ENCODE results near the gene CELA2A. TPM values are rescaled to one million over a fixed set of nuclear protein-coding genes. Genes with fewer than 3 reads are reported as not detected.
"Not testable (repeated sequence)": the region's sequence is repeated elsewhere in the genome, so short reads cannot be mapped to it uniquely, and the experiment has no call there.

CELA2A gene
- total RNA-seq, 1 donor from 2014 or later: not detected

- no peaks in the 10 kb centered on the region for H3K36me3 ChIP-seq
- no peak for DNase-seq
- H3K4me3 ChIP-seq: no peak overlapping the region
- no peak overlapping the region for H3K27ac ChIP-seq (replicated peaks)
- peaks cover 3% of the 10 kb centered on the region for H3K27me3 ChIP-seq (ENCODE audit: low read depth)
- TF ChIP-seq CTCF (IDR thresholded peaks at IDR 0.05; ENCODE audit: borderline replicate concordance): no peak
- no peaks in the 10 kb centered on the region for H3K9me3 ChIP-seq (replicated peaks)
- no peaks in the 10 kb centered on the region for H3K4me1 ChIP-seq
- intact Hi-C loops (cut with micrococcal nuclease): no loop called here
Measured at GRCh38 chr1:15468145-15468544, 11.6 kb downstream of the CELA2A start.

DNA sequence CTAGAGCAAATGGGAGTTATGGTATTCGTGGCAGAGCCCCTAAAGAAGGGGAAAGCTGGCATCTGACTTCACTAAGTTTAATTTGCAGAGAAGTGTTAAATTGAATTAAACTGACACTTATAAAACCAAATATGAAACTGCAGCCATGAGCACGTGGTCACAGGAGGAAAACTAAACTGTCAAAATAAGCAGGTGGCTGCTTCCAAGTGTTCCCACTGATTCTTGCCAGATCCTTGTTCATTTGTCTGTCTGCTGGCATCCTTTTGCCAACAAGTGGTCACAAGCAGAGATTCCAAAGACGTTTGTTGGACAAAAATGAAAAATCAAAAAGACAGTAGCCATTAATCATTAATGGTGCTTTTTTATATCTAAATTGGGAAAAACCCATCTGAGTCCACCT is 12.8 kb downstream of the CELA2A start:
- DNase-seq: no peak
- H3K9me3 ChIP-seq (replicated peaks): no peaks in the 10 kb centered on the region
- no peak for TF ChIP-seq CTCF (IDR thresholded peaks at IDR 0.05; ENCODE audit: borderline replicate concordance)
- intact Hi-C loops (cut with micrococcal nuclease): no loop called here
- H3K36me3 ChIP-seq: no peaks in the 10 kb centered on the region
- H3K4me3 ChIP-seq: no peak overlapping the region
- H3K4me1 ChIP-seq: no peaks in the 10 kb centered on the region
- peaks cover 3% of the 10 kb centered on the region for H3K27me3 ChIP-seq (ENCODE audit: low read depth)
- no peak overlapping the region for H3K27ac ChIP-seq (replicated peaks)

DNA sequence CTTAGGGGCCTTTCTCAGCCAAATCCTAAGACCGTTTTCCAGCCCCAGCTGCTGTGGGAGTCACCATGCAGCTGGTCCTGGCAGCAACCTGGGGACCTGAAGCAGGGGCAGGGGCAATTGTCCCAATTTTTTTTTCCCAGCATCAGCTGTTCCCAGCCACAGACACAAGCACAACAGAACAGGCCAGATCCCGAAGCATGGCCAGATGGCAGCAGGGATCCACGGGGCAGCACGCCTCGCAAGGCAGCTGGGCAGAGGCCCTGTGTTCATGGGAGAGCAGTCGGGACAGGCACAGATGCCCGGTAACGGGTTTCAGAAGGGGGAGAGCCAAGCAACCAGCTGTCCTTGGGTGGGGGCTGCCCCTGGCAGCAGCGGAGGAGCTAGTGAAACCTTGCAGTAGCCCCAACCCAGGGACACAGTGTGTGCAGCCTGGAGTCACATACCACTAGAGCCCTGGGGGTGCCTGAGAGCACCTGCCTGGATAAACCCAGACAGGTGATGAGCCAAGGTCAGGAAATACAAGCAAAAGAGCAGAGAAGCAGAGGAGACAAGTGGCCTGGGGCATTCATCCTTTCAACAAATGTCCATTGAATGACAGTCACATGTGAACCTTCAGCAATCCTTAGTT is 13.4 kb downstream of the CELA2A start:
- intact Hi-C loops (cut with micrococcal nuclease); H3K27me3 ChIP-seq (ENCODE audit: low read depth); H3K4me3 ChIP-seq; DNase-seq; H3K4me1 ChIP-seq; H3K36me3 ChIP-seq; H3K9me3 ChIP-seq (replicated peaks); H3K27ac ChIP-seq (replicated peaks): not testable (repeated sequence)

DNA sequence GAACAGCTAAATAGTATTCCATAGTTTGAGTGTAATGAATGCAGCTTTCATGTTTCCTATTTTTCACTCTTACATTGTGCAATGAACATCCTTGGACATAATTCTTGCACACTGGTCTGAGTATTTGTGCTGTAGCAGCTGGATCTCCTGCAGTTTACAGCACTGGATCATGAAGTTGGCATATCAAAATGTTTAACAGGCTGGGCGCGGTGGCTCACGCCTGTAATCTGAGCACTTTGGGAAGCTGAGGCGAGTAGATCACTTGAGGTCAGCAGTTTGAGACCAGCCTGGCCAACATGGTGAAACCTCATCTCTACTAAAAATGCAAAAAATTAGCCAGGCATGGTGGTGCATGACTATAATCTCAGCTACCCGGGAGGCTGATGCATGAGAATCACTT is 14.5 kb downstream of the CELA2A start:
- H3K27me3 ChIP-seq (ENCODE audit: low read depth); H3K4me1 ChIP-seq; intact Hi-C loops (cut with micrococcal nuclease); H3K4me3 ChIP-seq; DNase-seq; H3K36me3 ChIP-seq; H3K9me3 ChIP-seq (replicated peaks); H3K27ac ChIP-seq (replicated peaks): not testable (repeated sequence)

- H3K4me1 ChIP-seq; H3K27ac ChIP-seq (replicated peaks); H3K9me3 ChIP-seq (replicated peaks); H3K4me3 ChIP-seq; intact Hi-C loops (cut with micrococcal nuclease); H3K27me3 ChIP-seq (ENCODE audit: low read depth); H3K36me3 ChIP-seq; DNase-seq: not testable (repeated sequence)
Measured at GRCh38 chr1:15471723-15472122, 15.2 kb downstream of the CELA2A start.

- Histone ChIP-seq H3K36me3 (no peaks in the 10 kb centered on the region), H3K27ac (replicated peaks) (no peak overlapping the region), H3K4me1 (no peaks in the 10 kb centered on the region), H3K4me3 (no peak overlapping the region), H3K9me3 (replicated peaks) (no peaks in the 10 kb centered on the region), H3K27me3 (ENCODE audit: low read depth) (peaks cover 3% of the 10 kb centered on the region)
- intact Hi-C loops (cut with micrococcal nuclease): no loop called here
- no peak for TF ChIP-seq CTCF (IDR thresholded peaks at IDR 0.05; ENCODE audit: borderline replicate concordance)
- DNase-seq: no peak
Measured at GRCh38 chr1:15472587-15472986, 16.1 kb downstream of the CELA2A start.

DNA sequence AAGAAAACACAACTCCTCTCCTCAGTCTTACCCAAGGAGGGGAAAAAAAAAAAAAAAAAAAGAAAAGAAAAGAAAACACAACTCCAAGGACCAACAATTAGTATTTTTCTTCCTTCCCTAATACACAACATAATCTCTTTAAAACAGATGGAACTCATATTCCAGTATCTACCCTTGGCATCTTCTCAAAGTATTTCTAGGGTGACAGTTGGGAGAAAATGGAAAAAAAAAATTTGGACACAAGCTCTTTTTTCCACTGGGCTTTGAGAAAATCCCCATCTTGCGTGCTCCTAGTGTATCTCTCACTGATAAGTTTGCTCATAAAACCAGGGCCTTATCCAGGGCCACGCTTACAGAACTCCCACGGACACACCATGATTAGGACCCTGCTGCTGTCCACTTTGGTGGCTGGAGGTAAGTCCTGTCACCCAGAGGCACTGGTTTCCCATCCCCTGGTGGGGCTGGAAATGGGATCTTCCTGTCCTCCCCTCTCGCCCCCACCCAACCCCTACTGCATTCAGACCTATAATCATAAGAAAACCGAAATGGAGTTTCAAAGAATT is 19.3 kb downstream of the CELA2A start, which contains the start of gene CELA2B:
CELA2B (plus strand) TSS at position 353 of the 563 bp plus-strand sequence; CDS start at position 375, 22 bp downstream.
- no peak for TF ChIP-seq CTCF (IDR thresholded peaks at IDR 0.05; ENCODE audit: borderline replicate concordance)
- intact Hi-C loops (cut with micrococcal nuclease): no loop called here
- Histone ChIP-seq H3K27ac (replicated peaks) (no peak within 1 kb of the TSS), H3K4me1 (no peaks in the 10 kb centered on the region), H3K36me3 (no peaks in the 10 kb centered on the region), H3K27me3 (ENCODE audit: low read depth) (peaks cover 3% of the 10 kb centered on the region), H3K9me3 (replicated peaks) (no peaks in the 10 kb centered on the region), H3K4me3 (no peak within 1 kb of the TSS)
- no peak for DNase-seq
